GM19455 (cell line): Measurements from ENCODE around the gene RFC3.
"Not testable (repeated sequence)": the region's sequence is repeated elsewhere in the genome, so short reads cannot be mapped to it uniquely, and the experiment has no call there.

Experiments
- ATAC-seq: cut with Tn5 transposase; IDR thresholded peaks from one replicate; pipeline ENCODE4 v1.9.1; 2021; ENCODE audit not compliant: unreplicated experiment

Gene RFC3

GRCh38 chr13:33817901-33818706 lies at the start of gene RFC3:
Gene RFC3 (plus strand): TSS chr13:33818149. CDS start chr13:33818179, 30 bp downstream.
- ATAC-seq, result peak; percentile 94

- ATAC-seq, result no peak
Observed at GRCh38 chr13:33771296-33771695, 46.7 kb upstream of the RFC3 start.

DNA sequence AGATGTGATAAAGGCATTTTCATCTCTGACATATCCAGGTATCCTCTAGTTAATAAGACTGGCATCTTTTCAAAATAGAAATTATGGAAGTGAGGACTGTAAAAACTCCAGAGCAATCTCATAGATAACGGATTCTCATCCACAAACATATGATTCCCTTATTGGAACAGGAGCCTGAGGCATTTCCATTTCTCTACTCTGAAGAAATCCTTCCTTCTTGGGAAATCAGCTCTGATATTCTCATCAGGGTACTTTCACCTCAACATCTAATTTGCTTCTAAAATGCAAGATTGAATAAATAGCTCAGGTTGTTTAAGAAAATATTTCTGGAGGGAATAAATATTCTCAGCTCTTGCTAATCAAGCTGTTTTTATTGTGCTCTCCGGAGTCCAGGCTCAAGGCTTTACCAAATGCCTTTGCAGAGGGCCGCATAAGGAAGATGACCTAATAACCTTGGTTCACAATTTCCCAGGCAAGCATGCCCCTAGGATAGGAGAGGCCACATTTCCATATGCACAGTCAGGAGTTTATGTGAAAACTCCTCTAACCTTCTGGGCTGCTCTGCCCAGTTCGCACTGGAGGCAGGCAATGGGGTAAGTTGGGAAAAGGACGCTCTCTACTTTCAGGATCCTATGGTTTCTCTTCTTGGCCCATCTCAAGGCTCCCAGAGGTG lies 44.0 kb upstream of the RFC3 start:
- ATAC-seq, result no peak

- ATAC-seq, result no peak
Observed at GRCh38 chr13:33775339-33776108, 42.4 kb upstream of the RFC3 start.

DNA sequence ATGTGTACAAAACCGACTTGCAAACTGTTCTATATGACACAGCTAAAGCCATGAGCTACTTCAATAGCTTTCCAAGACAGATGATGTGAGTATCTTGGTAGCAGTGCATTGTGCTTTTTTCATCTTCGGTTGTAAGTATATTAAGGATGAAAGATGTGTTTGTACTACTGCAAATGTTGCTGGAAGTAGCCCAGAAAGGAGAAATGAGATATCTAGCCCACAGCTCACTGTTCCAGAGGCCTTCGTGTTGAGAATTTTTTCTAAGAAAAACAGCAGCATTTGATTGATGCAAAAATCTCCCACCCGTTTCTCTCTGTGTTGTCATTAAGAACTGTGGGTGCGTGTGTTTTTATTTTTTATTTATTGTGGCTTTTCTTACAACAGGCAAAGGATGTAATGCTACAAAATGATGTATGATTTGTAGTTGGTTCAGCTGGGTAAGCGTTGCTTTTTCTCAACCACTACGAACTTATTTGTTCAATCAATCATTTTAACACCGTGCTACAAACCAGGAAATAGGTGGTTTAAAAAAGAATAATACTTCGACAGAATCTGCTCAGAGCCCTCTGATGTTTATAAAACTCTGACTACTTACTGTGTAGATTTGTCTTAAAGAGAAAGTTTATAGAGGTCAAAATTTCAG lies 41.6 kb upstream of the RFC3 start:
- no peak for ATAC-seq

GRCh38 chr13:33782631-33783030 lies 35.3 kb upstream of the RFC3 start:
- ATAC-seq, result no peak

DNA sequence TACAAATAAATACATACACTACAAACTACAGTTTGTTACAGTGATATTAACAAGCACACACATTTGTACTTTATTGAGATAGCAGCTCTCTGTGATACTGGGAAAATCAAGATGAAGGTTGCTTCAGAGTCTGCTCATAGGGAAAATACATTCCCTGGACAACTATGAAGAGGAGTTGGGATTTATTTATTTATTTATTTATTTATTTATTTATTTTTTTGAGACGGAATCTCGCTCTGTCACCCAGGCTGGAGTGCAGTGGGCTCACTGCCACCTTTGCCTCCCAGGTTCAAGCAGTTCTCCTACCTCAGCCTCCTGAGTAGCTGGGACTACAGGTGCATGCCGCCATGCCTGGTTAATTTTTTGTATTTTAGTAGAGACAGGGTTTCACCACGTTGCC lies 34.7 kb upstream of the RFC3 start:
- not testable (repeated sequence) for ATAC-seq

GRCh38 chr13:33784738-33785137 lies 33.2 kb upstream of the RFC3 start:
- ATAC-seq, result no peak

DNA sequence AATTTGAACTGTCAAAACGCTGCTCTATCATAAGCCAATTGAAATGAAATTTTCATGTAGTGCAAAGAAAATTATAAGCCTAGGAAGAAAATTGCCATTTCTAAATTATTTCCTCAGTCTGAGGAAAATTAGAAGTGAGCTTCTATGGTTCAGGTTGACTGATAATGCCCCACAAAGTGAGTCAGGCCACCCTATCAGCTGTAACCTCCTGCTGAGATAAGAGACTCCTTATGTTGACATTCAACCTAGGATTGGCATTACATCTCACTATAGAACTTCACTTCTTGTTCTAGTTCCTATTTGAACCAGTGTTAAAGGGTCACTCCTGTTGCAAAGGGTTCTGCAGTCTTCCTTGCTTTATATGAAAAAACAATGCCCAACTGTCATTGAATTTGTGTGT lies 32.6 kb upstream of the RFC3 start:
- ATAC-seq, result no peak

DNA sequence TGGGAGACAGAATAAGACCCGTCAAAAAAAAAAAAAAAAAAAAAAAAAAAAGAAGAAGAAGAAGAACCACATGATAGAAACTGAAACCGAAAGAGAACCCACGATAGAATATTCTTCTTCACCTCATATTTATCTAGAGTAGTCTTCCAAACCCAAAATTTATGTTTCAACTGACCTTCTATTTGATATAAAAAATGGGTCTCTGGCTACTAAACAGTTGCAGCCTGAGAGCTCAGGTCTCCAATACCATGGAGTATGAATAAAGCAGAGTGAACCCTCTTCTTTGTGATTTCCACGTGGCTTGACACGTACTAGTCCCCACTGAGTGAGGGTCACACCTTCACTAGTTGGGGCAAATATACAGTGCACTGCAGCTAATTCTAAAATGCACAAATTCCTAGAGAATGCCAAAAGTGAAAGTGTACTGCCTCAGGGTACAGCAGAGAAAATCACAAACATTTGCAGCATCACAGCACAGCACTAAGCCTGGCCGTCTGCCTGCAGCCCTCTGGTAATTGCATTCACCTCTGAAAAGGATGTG lies 30.8 kb upstream of the RFC3 start:
- ATAC-seq, result peak; percentile 44

DNA sequence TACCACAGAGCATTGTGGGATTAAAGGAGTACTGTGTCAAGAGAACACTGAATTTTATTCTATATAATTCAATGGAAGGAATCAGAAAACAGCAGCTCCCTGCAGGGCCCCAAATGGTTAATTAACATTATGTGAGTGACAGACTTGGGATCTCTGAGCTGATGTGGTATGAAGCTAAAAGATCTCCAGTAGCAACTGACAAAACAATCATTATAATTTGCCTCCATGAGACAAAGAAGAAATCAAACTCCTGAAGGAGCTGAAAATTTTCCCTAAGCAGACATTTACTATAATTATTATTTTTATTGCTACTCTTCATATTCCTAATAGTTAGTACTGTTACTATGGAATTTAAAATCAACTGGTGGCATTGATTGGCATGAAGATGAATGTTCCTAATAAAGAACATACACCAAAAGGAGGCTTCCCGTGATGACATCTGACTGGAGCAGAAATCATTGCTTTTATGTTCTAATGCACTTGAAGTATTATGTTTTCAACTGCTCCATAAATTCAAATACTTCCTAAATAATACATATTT lies 28.8 kb upstream of the RFC3 start:
- ATAC-seq, result no peak

- ATAC-seq, result no peak
Observed at GRCh38 chr13:33789739-33790138, 28.2 kb upstream of the RFC3 start.

GRCh38 chr13:33793726-33794125 lies 24.2 kb upstream of the RFC3 start:
- ATAC-seq, result no peak

DNA sequence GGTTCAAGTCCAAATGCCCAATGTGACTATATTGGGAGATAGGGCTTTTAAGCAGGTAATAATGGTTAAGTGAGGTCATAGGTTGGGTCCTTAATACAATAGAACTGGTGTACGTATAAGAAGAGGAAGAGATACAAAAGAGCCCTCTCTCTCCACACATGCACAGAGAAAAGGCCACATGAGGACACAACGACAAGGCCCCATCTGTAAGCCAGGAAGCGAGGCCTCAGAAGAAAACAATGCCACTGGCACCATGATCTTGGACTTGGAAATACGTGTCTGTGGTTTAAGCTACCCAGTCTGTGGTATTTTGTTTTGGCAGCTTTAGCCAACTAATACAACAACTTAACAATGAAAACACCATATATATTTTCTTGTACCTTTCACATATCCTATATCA lies 23.4 kb upstream of the RFC3 start:
- no peak for ATAC-seq

- ATAC-seq, result no peak
Observed at GRCh38 chr13:33796095-33796494, 21.9 kb upstream of the RFC3 start.

DNA sequence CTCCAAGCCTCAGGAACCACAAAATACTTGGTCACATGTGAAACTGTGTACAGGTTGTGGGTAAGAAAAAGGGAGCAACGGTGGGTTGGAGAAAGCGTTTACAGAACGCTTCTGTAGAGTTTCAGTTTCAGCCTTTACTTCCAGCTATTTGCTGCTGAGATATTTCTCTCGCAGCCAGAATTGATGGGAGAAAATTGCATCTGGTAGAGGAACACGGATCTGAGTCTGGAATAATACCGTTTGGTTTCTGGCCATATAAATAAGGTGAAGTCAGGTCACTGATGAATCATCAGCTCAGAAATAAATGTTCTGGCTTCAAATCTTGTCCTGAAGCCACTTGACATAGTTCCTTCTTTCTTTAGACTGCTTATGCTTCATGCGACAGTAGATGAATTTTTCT lies 20.3 kb upstream of the RFC3 start:
- ATAC-seq, result no peak

DNA sequence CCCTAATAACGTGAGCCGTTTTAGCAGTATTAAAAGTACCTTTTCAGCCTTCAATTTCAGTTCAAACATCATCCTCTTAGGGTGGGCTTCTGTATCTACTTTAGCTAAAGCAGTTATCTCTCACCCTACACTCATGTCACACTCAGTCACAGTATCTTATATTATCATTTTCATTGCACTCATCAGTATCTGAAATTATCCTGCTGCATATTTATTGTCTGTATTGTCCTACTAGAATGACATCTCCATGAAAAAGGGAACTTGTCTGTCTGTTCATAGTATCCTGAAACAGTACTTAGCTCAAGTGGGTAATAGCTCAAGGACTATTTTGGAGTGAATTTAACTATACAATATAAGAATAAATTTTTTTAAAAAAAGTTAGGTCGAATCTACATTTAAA lies 19.9 kb upstream of the RFC3 start:
- ATAC-seq, result no peak

DNA sequence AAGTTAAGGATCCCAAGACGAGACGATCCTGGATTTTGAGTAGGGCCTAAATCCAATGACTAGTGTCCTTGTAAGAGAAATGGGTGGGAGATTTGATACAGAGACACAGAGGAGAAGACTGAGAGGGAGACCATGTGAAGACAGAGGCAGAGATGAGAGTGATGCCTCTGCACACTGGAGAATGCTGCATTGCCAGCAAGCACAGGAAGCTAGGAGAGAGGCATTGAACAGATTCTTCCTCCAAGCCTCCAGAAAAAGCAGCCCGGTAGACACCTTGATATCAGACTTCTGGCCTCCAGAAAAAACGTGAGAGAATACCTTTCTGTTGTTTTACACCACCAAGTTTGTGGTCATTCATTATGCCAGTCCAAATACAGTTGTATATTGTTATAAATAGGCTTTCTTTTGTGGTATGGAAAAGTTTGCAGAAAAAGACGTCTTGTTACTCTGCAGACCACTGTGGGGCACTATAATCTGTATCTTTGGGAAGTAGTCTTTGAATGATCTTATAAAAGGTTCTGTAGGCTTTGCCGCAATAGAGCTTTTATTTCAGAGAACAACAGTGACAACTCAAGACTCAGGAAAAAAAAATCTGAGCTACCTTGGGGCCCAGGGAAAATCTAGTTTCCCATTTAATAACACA lies 17.9 kb upstream of the RFC3 start:
- ATAC-seq, result no peak

DNA sequence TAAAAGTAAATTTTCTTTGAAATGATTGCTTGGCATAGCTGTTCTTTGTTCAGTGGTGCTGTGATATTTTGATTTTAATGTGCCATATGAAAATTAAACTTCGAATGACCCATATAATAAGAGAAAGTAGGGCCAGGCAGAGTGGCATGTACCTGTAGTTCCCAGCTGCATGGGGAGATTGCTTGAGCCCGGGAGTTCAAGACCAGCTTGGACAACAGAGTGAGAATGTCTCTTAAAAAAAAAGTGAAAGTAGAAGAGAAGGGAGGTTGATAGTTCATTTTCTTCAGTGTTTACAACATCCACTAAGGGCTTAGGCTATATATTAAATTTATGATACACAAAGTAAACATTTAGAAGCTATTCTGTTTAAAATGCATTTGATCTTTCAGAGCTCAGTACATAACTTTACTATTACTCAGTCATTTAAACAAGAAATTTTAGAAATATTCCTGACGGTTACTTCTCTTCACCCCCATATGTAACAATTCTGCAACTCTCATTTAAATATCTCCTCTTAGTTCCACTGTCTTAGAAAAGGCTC lies 17.2 kb upstream of the RFC3 start:
- ATAC-seq, result no peak
